ENCODE measurements around the gene MLH1. TPM values are rescaled to one million over a fixed set of nuclear protein-coding genes. Genes with fewer than 3 reads are reported as not detected.
A peak's percentile ranks its signal among the peaks of the same experiment; 100 is the strongest.

Gene MLH1
- total RNA-seq, 2 donors from 2014 or later, result 52.8 to 69.5 TPM

- peak; percentile 99 for DNase-seq (ENCODE audit: low spot score)
Observed at GRCh38 chr3:36992806-36993325, 452 bp upstream of the MLH1 start, which contains the start of gene EPM2AIP1. Gene EPM2AIP1 (minus strand): TSS chr3:36993131. CDS start chr3:36993077, 54 bp downstream.

DNA sequence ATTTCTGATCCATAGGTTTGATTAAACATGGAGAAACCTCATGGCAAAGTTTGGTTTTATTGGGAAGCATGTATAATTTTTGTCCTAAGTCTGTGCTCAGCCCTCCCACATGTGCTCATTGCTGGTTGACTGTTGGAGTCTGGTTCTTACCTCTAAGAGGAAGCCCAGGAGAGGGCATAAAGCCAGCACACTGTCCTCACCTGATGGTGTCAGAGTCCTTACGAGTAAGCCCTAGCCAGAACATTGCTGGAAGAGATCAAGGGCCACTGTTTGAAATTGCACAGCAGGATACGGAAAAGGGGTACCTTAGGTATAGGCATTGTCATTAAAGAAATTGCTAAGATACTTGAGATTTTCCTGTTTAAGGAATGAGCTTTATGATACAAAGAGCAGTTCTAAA lies 21.3 kb downstream of the MLH1 start:
- H3K27ac Mint-ChIP-seq, result no peak overlapping the region
- H3K36me3 Mint-ChIP-seq, result peaks cover 27% of the 10 kb centered on the region
- DNase-seq (ENCODE audit: low spot score), result no peak
- no peaks in the 10 kb centered on the region for H3K27me3 Mint-ChIP-seq
- H3K9me3 Mint-ChIP-seq, result no peaks in the 10 kb centered on the region
- no peak for ATAC-seq
- H3K4me3 Mint-ChIP-seq, result no peak overlapping the region
- peaks cover 0 to 3% of the 10 kb centered on the region in 2 donors for H3K4me1 Mint-ChIP-seq (ENCODE audit: low read depth in 2 of 2)

More at GRCh38 chr3:36992806-36993325, 452 bp upstream of the MLH1 start, which contains the start of gene EPM2AIP1:
- Mint-ChIP-seq H3K4me1 (ENCODE audit: low read depth in 2 of 2) (peaks cover 31 to 37% of the 10 kb centered on the region in 2 donors), H3K36me3 (peaks cover 34% of the 10 kb centered on the region), H3K4me3 (no peak within 1 kb of the TSS), H3K27ac (no peak within 1 kb of the TSS), H3K9me3 (no peaks in the 10 kb centered on the region), H3K27me3 (no peaks in the 10 kb centered on the region)
- peak; percentile 93 to 94 for ATAC-seq

DNA sequence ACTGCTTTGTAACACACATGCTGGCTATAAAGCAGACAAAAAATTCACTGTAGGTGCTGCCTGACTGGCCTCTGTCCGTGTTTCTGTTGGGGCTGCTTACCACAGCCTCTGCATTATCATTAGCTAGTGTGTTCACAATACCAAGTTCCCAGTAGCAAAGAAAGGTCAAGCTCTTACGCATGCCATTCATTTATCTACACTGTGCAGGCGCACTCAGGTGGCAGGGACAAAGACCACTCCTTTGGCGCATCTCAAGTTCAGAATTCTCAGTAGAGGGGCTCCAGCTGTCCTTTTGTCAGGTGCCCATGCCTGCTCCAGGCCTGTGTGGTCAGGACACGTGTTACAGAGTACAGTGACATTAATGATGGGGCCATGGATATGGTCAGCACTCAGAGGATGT lies 22.3 kb downstream of the MLH1 start:
- Mint-ChIP-seq H3K27me3 (no peaks in the 10 kb centered on the region), H3K9me3 (no peaks in the 10 kb centered on the region), H3K36me3 (peaks cover 26% of the 10 kb centered on the region), H3K4me1 (ENCODE audit: low read depth in 2 of 2) (peaks cover 0 to 3% of the 10 kb centered on the region in 2 donors), H3K4me3 (no peak overlapping the region), H3K27ac (no peak overlapping the region)
- DNase-seq (ENCODE audit: low spot score), result no peak
- no peak for ATAC-seq

DNA sequence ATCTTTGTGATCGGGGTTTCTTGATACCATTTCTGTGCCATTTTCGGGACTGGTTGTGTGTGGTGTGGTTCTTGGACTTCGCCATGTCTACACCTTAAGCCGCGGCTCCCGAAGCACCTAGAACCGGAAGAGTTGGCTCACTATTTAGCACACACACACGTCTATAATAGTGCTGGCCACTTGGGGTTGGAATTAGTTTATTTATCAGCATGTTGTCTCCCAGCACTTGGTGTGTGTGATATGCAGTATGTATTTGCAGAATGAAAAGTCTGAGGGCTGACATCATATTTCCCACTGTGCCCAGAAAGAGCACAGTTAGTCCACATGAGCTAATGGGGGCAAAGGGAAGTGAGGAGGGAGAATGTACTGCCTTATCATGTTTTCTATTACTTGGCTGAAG lies 23.6 kb downstream of the MLH1 start:
- ATAC-seq, result no peak
- Mint-ChIP-seq H3K27ac (no peak overlapping the region), H3K4me3 (no peak overlapping the region), H3K36me3 (peaks cover 21% of the 10 kb centered on the region), H3K27me3 (no peaks in the 10 kb centered on the region), H3K4me1 (ENCODE audit: low read depth in 2 of 2) (no peaks in the 10 kb centered on the region), H3K9me3 (no peaks in the 10 kb centered on the region)
- DNase-seq (ENCODE audit: low spot score), result no peak

GRCh38 chr3:37017683-37018082 lies 24.4 kb downstream of the MLH1 start:
- H3K36me3 Mint-ChIP-seq, result peaks cover 25% of the 10 kb centered on the region
- H3K27me3 Mint-ChIP-seq, result no peaks in the 10 kb centered on the region
- no peak overlapping the region for H3K27ac Mint-ChIP-seq
- H3K4me3 Mint-ChIP-seq, result no peak overlapping the region
- ATAC-seq, result no peak
- DNase-seq (ENCODE audit: low spot score), result no peak
- no peaks in the 10 kb centered on the region for H3K9me3 Mint-ChIP-seq
- peaks cover 0 to 2% of the 10 kb centered on the region in 2 donors for H3K4me1 Mint-ChIP-seq (ENCODE audit: low read depth in 2 of 2)

- no peak for ATAC-seq
- Mint-ChIP-seq H3K4me1 (ENCODE audit: low read depth in 2 of 2) (peaks cover 10% of the 10 kb centered on the region in 2 donors), H3K4me3 (no peak overlapping the region), H3K27me3 (no peaks in the 10 kb centered on the region), H3K36me3 (peaks cover 29% of the 10 kb centered on the region), H3K27ac (peak overlapping the region; percentile 5 to 81), H3K9me3 (no peaks in the 10 kb centered on the region)
- DNase-seq (ENCODE audit: low spot score), result no peak
Observed at GRCh38 chr3:37024092-37024491, 30.8 kb downstream of the MLH1 start.

GRCh38 chr3:37024820-37025405 lies 31.6 kb downstream of the MLH1 start:
- Mint-ChIP-seq H3K36me3 (peaks cover 29% of the 10 kb centered on the region), H3K4me3 (peak overlapping the region; percentile 6), H3K9me3 (no peaks in the 10 kb centered on the region), H3K27ac (peak overlapping the region; percentile 5 to 81), H3K4me1 (ENCODE audit: low read depth in 2 of 2) (peaks cover 10% of the 10 kb centered on the region in 2 donors), H3K27me3 (no peaks in the 10 kb centered on the region)
- no peak for DNase-seq (ENCODE audit: low spot score)
- no peak for ATAC-seq

GRCh38 chr3:37025561-37026335 lies 32.4 kb downstream of the MLH1 start:
- ATAC-seq, result no peak
- Mint-ChIP-seq H3K4me1 (ENCODE audit: low read depth in 2 of 2) (peaks cover 10% of the 10 kb centered on the region in 2 donors), H3K36me3 (peaks cover 29% of the 10 kb centered on the region), H3K4me3 (no peak overlapping the region), H3K27ac (no peak overlapping the region), H3K9me3 (no peaks in the 10 kb centered on the region), H3K27me3 (no peaks in the 10 kb centered on the region)
- DNase-seq (ENCODE audit: low spot score), result no peak

- no peaks in the 10 kb centered on the region for H3K27me3 Mint-ChIP-seq
- no peak overlapping the region for H3K4me3 Mint-ChIP-seq
- peaks cover 24% of the 10 kb centered on the region for H3K36me3 Mint-ChIP-seq
- DNase-seq (ENCODE audit: low spot score), result no peak
- ATAC-seq, result no peak
- no peaks in the 10 kb centered on the region for H3K9me3 Mint-ChIP-seq
- H3K27ac Mint-ChIP-seq, result no peak overlapping the region
- H3K4me1 Mint-ChIP-seq (ENCODE audit: low read depth in 2 of 2), result peaks cover 10% of the 10 kb centered on the region in 2 donors
Observed at GRCh38 chr3:37026851-37027250, 33.5 kb downstream of the MLH1 start.

DNA sequence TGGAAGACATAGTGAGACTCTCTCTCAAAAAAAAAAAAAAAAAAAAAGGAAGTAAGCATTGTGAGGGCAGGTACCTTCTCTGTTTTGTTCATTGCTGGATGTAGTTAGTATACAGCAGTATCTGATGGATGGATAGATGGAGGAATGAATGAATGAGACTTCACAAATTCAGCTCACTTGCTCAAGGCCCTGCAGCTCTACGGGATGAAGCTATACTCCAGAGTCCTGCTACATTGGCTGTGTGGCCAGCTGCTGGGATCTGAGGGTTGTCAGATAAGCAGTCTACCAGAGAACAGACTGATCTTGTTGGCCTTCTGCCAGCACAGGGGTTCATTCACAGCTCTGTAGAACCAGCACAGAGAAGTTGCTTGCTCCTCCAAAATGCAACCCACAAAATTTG lies 35.0 kb downstream of the MLH1 start:
- H3K36me3 Mint-ChIP-seq, result peaks cover 19% of the 10 kb centered on the region
- ATAC-seq, result no peak
- no peak overlapping the region for H3K4me3 Mint-ChIP-seq

DNA sequence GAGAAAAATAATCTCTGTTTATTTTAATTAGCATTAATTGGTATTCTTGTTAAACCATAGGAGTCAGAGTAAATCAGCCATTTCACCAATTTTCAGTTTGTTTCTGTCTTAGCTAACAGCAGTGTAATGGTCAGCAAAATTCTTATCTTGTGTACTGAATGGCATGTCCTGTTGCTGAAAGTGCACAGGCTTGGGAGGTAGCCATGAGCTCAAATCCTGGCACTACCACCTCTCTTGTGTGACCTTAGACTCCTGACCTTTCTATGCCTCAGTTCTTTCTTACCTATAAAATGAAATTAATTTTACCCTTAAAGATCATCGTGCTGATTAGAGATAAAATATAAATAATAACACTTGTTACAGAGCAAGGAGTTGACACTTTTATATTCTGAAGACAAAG lies 35.8 kb downstream of the MLH1 start:
- ATAC-seq (no peak), DNase-seq (ENCODE audit: low spot score) (no peak)
- H3K36me3 Mint-ChIP-seq, result peaks cover 18% of the 10 kb centered on the region
- H3K27ac Mint-ChIP-seq, result no peak overlapping the region
- peaks cover 10 to 12% of the 10 kb centered on the region in 2 donors for H3K4me1 Mint-ChIP-seq (ENCODE audit: low read depth in 2 of 2)
- no peaks in the 10 kb centered on the region for H3K27me3 Mint-ChIP-seq
- no peak overlapping the region for H3K4me3 Mint-ChIP-seq
- no peaks in the 10 kb centered on the region for H3K9me3 Mint-ChIP-seq

More for the DNA sequence above, 35.0 kb downstream of the MLH1 start:
- no peak overlapping the region for H3K27ac Mint-ChIP-seq
- no peaks in the 10 kb centered on the region for H3K9me3 Mint-ChIP-seq
- peaks cover 10 to 12% of the 10 kb centered on the region in 2 donors for H3K4me1 Mint-ChIP-seq (ENCODE audit: low read depth in 2 of 2)
- DNase-seq (ENCODE audit: low spot score), result no peak
- no peaks in the 10 kb centered on the region for H3K27me3 Mint-ChIP-seq

- no peak for ATAC-seq
Observed at GRCh38 chr3:37029516-37030163, 36.3 kb downstream of the MLH1 start.

DNA sequence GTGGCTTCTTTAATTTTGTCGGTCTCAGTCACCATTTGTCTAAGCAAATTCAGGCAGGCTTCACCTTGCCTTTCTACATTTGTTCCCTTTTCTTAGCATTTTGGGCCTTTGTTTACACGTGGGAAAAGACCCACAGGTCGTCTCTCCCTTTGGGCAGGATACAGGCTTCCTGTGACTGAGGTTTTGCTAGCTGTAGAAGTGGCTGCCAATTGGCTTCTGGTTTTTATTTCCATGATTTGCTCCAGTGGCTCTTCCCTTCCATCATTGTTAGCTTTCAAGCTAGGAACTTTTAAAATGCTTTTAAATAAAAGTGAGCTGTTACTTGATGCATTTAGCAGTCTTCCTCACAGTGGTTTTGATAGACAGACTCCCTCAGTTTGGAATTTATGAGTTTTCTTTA lies 37.3 kb downstream of the MLH1 start:
- Mint-ChIP-seq H3K4me1 (ENCODE audit: low read depth in 2 of 2) (peaks cover 0 to 4% of the 10 kb centered on the region in 2 donors), H3K4me3 (no peak overlapping the region), H3K9me3 (no peaks in the 10 kb centered on the region), H3K27ac (no peak overlapping the region), H3K27me3 (no peaks in the 10 kb centered on the region), H3K36me3 (peaks cover 23% of the 10 kb centered on the region)
- no peak for DNase-seq (ENCODE audit: low spot score)
- no peak for ATAC-seq

More at GRCh38 chr3:37029516-37030163, 36.3 kb downstream of the MLH1 start:
- Mint-ChIP-seq H3K4me1 (ENCODE audit: low read depth in 2 of 2) (peaks cover 5 to 9% of the 10 kb centered on the region in 2 donors), H3K4me3 (no peak overlapping the region), H3K27ac (no peak overlapping the region), H3K9me3 (no peaks in the 10 kb centered on the region), H3K27me3 (no peaks in the 10 kb centered on the region), H3K36me3 (peaks cover 18% of the 10 kb centered on the region)
- DNase-seq (ENCODE audit: low spot score), result no peak
